Measurements from ENCODE around the gene TADA2A.

TADA2A gene

DNA sequence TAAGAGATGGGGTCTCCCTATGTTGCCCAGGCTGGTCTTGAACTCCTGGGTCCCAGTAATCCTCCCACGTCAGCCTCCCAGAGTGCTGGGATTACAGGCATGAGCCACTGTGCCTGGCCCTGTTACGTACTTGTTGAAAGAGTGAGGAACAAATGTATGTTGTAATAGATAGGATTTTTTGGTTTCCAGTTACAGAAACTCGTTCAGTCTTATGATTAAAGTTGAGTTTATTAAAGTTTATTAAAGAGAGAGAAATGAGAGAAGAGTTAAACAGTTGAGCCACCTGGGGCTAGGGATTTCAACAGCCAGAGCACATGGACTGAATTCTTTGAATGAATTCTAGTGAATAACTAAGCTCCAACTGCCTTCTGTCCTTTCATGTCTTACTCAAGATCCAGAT, 3.7 kb downstream of the TADA2A start:
- H4K20me1 ChIP-seq (ENCODE audit: insufficient read depth, low read length, poor library complexity, severe bottlenecking), result no peaks in the 10 kb centered on the region
- H3K9me3 ChIP-seq (ENCODE audit: insufficient read depth, low read depth, low read length), result no peaks in the 10 kb centered on the region
- no peaks in the 10 kb centered on the region for H3F3A ChIP-seq (ENCODE audit: low read depth)
- no peak overlapping the region for H2AFZ ChIP-seq (ENCODE audit: low read length)
- TF ChIP-seq, protein P1, sequence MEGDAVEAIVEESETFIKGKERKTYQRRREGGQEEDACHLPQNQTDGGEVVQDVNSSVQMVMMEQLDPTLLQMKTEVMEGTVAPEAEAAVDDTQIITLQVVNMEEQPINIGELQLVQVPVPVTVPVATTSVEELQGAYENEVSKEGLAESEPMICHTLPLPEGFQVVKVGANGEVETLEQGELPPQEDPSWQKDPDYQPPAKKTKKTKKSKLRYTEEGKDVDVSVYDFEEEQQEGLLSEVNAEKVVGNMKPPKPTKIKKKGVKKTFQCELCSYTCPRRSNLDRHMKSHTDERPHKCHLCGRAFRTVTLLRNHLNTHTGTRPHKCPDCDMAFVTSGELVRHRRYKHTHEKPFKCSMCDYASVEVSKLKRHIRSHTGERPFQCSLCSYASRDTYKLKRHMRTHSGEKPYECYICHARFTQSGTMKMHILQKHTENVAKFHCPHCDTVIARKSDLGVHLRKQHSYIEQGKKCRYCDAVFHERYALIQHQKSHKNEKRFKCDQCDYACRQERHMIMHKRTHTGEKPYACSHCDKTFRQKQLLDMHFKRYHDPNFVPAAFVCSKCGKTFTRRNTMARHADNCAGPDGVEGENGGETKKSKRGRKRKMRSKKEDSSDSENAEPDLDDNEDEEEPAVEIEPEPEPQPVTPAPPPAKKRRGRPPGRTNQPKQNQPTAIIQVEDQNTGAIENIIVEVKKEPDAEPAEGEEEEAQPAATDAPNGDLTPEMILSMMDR (conservative IDR thresholded peaks at IDR 0.05; ENCODE audit: low read length), result no peak
- TF ChIP-seq EZH2phosphoT487 (IDR thresholded peaks at IDR 0.05; ENCODE audit: borderline replicate concordance), result no peak
- H3K4me1 ChIP-seq (ENCODE audit: insufficient read depth, low read length, poor library complexity, severe bottlenecking), result peaks cover 32% of the 10 kb centered on the region
- H3K79me2 ChIP-seq (ENCODE audit: insufficient read depth, low read length), result peaks cover 68% of the 10 kb centered on the region
- H3K9me2 ChIP-seq (replicated peaks; ENCODE audit: low read depth, low read length), result no peaks in the 10 kb centered on the region
- H3K4me2 ChIP-seq (ENCODE audit: low read depth, low read length, poor library complexity, severe bottlenecking), result peak overlapping the region; percentile 22
- H3K9ac ChIP-seq (ENCODE audit: low read depth, low read length, poor library complexity, severe bottlenecking), result no peak overlapping the region
- H3K36me3 ChIP-seq (ENCODE audit: insufficient read depth, low read length), result peaks cover 11% of the 10 kb centered on the region; the same call in 1 of the 2 replicates
- H3K4me3 ChIP-seq (ENCODE audit: low read length, poor library complexity, severe bottlenecking), result no peak overlapping the region
- no peaks in the 10 kb centered on the region for H3K27me3 ChIP-seq (ENCODE audit: insufficient read depth, low read length, poor library complexity, severe bottlenecking)

DNA sequence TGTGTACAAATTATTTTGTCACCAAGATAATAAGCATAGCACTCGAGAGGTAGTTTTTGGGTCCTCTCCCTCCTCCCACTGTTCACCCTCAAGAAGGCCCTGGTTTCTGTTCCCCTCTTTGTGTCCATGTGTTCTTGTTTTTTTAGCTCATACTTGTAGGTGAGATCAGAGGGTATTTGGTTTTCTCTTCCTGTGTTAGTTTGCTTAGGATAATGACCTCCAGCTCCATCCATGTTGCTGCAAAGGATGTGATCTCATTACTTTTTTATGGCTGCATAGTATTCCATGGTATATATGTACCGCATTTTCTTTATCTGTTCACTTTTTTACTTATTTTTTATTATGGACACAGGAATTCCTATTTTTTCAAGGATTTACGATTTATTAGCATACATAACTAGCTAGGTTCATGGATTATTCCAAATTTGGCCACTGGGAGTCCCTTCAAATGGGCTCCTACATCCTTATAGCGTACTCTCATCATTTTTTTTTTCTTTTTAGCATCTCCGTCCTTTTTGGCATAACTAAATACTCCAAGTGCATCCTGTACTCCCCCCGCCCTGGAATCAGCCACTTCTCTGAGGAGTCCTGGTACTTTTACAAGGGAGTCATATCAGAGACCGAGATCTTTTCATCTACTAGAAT, 7.3 kb downstream of the TADA2A start:
- TF ChIP-seq EZH2phosphoT487 (IDR thresholded peaks at IDR 0.05; ENCODE audit: borderline replicate concordance), result no peak
- TF ChIP-seq, protein P1 (conservative IDR thresholded peaks at IDR 0.05; ENCODE audit: low read length), result peak; percentile 52
- Histone ChIP-seq H3K4me3 (ENCODE audit: low read length, poor library complexity, severe bottlenecking) (no peak overlapping the region), H3K9me3 (ENCODE audit: insufficient read depth, low read depth, low read length) (no peaks in the 10 kb centered on the region), H3K36me3 (ENCODE audit: insufficient read depth, low read length) (peaks cover 15% of the 10 kb centered on the region; the same call in 1 of the 2 replicates), H3K27me3 (ENCODE audit: insufficient read depth, low read length, poor library complexity, severe bottlenecking) (no peaks in the 10 kb centered on the region), H3K9me2 (replicated peaks; ENCODE audit: low read depth, low read length) (no peaks in the 10 kb centered on the region), H3K4me1 (ENCODE audit: insufficient read depth, low read length, poor library complexity, severe bottlenecking) (peaks cover 12% of the 10 kb centered on the region), H3K79me2 (ENCODE audit: insufficient read depth, low read length) (peaks cover 38% of the 10 kb centered on the region), H2AFZ (ENCODE audit: low read length) (no peak overlapping the region), H3K4me2 (ENCODE audit: low read depth, low read length, poor library complexity, severe bottlenecking) (no peak overlapping the region), H3K9ac (ENCODE audit: low read depth, low read length, poor library complexity, severe bottlenecking) (no peak overlapping the region), H3F3A (ENCODE audit: low read depth) (no peaks in the 10 kb centered on the region), H4K20me1 (ENCODE audit: insufficient read depth, low read length, poor library complexity, severe bottlenecking) (no peaks in the 10 kb centered on the region)

DNA sequence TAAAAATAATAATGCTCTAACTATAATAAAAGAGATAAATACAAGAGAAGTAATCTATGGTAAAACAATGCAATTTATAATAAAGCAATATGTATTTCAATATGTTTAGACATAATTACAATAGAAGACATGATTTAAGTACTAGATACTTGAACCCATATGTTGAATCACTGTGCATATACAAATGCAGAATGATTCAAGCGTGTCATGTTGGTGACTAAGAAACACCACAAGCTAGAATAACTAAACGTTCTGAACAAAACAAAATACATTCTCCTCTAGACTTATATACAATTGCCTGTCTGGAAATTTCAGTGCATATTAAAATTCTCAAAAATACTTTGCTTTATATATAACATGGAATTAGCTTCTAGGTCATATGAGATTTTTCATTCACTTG, 11.2 kb downstream of the TADA2A start:
- H3K36me3 ChIP-seq (ENCODE audit: insufficient read depth, low read length), result peaks cover 15% of the 10 kb centered on the region; the same call in 1 of the 2 replicates
- H2AFZ ChIP-seq (ENCODE audit: low read length), result no peak overlapping the region
- H3K27me3 ChIP-seq (ENCODE audit: insufficient read depth, low read length, poor library complexity, severe bottlenecking), result no peaks in the 10 kb centered on the region
- no peaks in the 10 kb centered on the region for H3K4me1 ChIP-seq (ENCODE audit: insufficient read depth, low read length, poor library complexity, severe bottlenecking)
- peaks cover 20% of the 10 kb centered on the region; the same call in 1 of the 2 replicates for H3K79me2 ChIP-seq (ENCODE audit: insufficient read depth, low read length)
- no peaks in the 10 kb centered on the region for H3F3A ChIP-seq (ENCODE audit: low read depth)
- no peaks in the 10 kb centered on the region for H3K9me2 ChIP-seq (replicated peaks; ENCODE audit: low read depth, low read length)
- H3K4me3 ChIP-seq (ENCODE audit: low read length, poor library complexity, severe bottlenecking), result no peak overlapping the region
- no peaks in the 10 kb centered on the region for H3K9me3 ChIP-seq (ENCODE audit: insufficient read depth, low read depth, low read length)
- no peak overlapping the region for H3K4me2 ChIP-seq (ENCODE audit: low read depth, low read length, poor library complexity, severe bottlenecking)
- H4K20me1 ChIP-seq (ENCODE audit: insufficient read depth, low read length, poor library complexity, severe bottlenecking), result no peaks in the 10 kb centered on the region
- no peak for TF ChIP-seq EZH2phosphoT487 (IDR thresholded peaks at IDR 0.05; ENCODE audit: borderline replicate concordance)
- TF ChIP-seq, protein P1 (conservative IDR thresholded peaks at IDR 0.05; ENCODE audit: low read length), result no peak
- H3K9ac ChIP-seq (ENCODE audit: low read depth, low read length, poor library complexity, severe bottlenecking), result no peak overlapping the region

Data from Loucy (cell line).